Heart right ventricle (tissue), 16 donors: Measurements from ENCODE around the gene NRL. TPM values are rescaled to one million over a fixed set of nuclear protein-coding genes. Genes with fewer than 3 reads are reported as not detected.

Experiments
- ATAC-seq, 8 donors: fragments of 200-7000 bp; cut with Tn5 transposase; one replicate each; pipeline ENCODE4 v1.9.1; 2020; ENCODE audit warnings: mild to moderate bottlenecking in 8 of 8, moderate library complexity in 8 of 8, moderate number of reproducible peaks in 1 of 8
- DNase-seq, 2 donors: peaks; one replicate each; pipeline ENCODE4 v3.0.0-alpha.2; 2020
- H3K27ac ChIP-seq, 10 donors: fragments of 200-600 bp; sonication (generic) in 2 of 10; one replicate each; pipeline versions ENCODE4 v1.5.0 to v1.8.0; 2020 to 2022; ENCODE audit warnings: mild to moderate bottlenecking in 3 of 10
- H3K27me3 ChIP-seq, 7 donors: fragments of 200-600 bp; one replicate each; pipeline ENCODE4 v1.8.0; 2021 to 2022; ENCODE audit warnings: mild to moderate bottlenecking in 2 of 7
- H3K36me3 ChIP-seq, 9 donors: fragments of 200-600 bp; sonication (generic) in 1 of 9; one replicate each; pipeline versions ENCODE4 v1.5.0 to v1.8.0; 2020 to 2022; ENCODE audit warnings: mild to moderate bottlenecking in 2 of 9
- H3K4me1 ChIP-seq, 9 donors: fragments of 200-600 bp; sonication (generic) in 1 of 9; one replicate each; pipeline versions ENCODE4 v1.5.0 to v1.8.0; 2020 to 2022; ENCODE audit warnings: mild to moderate bottlenecking in 4 of 9
- H3K4me3 ChIP-seq, 10 donors: fragments of 200-600 bp; sonication (generic) in 2 of 10; one replicate each; pipeline versions ENCODE4 v1.5.0 to v1.8.0; 2020 to 2022; ENCODE audit warnings: mild to moderate bottlenecking in 7 of 10, moderate library complexity in 2 of 10
- H3K9me3 ChIP-seq, 11 donors: fragments of 200-600 bp in 10 of 11; sonication (generic) in 2 of 11; one replicate each; pipeline versions ENCODE4 v1.5.0 to v1.8.0; 2013 to 2022; ENCODE audit warnings: mild to moderate bottlenecking in 2 of 11, control low read depth in 1 of 11, moderate library complexity in 1 of 11
- CTCF ChIP-seq, 9 donors: fragments of 200-600 bp; sonication (generic) in 2 of 9; IDR thresholded peaks; one replicate each; pipeline versions ENCODE4 v1.5.0 to v1.8.0; 2021 to 2022; ENCODE audit warnings: antibody characterized with exemption in 9 of 9, mild to moderate bottlenecking in 5 of 9, moderate library complexity in 1 of 9
- WGBS, 2 donors: extraction: QIAGEN DNeasy Blood & Tissue Kit; methylation state at CpG; one replicate each; pipeline ENCODE4 v1.1.7; 2013; ENCODE audit warnings: inconsistent platforms in 1 of 2; 5-methylcytosine and 5-hydroxymethylcytosine counted together
- intact Hi-C, 10 donors: fragments of 100-400 bp; cut with DNase I; formaldehyde crosslinking; loops; one replicate each; pipeline versions ENCODE4 v1.11.1 to v1.14.2; 2022
- polyA plus RNA-seq, 2 donors: library from polyadenylated mRNA; stranded (reverse); fragments of 200-250 nt; gene quantifications; one replicate each; pipeline ENCODE4 v1.2.3, GENCODE V29; 2013
- total RNA-seq, 10 donors: library from RNA; stranded (reverse); fragmentation: NEBNext Ultra II Directional in 3 of 10; extraction: Animal tissue kit (Norgen Biotek cat#: 25700) in 3 of 10; gene quantifications; one replicate each; pipeline versions ENCODE4 v1.2.1 to v1.2.4, GENCODE V29; 2021 to 2023
- donor health status: Arrhythmogenic right ventricular cardiomyopathy.
- donor health status: ischemic (EF 13 %, LVEDD 7.1; RV severe dilation, severe dysfunction).
- donor health status: healthy with polysubstance abuse.
- donor health status: DM: no; HTN: yes; CAD: no.
- donor health status: DM: no; HTN: no; CAD: no.
- donor health status: ischemic (EF 25% LVEDD 6.9; RV normal size, moderate dysfunction).
- donor health status: ischemic (EF 25% LVEDD 5.7; RV mildly dilated, moderate dysfunction).
- donor health status: healthy.
- donor health status: DM: yes; HTN: yes; CAD: no.
- donor health status: Ischemic cardiomyopathy.
- donor health status: ischemic (EF 35%, LVEDD 5.7; RV mildly dilated, moderate dysfunction).
- donor health status: nonischemic (EF 11% LVEDD 7.7; RV severe dilation, severe dysfunction).
- donor health status: DM: yes; HTN: yes; CAD: no.
- donor health status: PGD.
- donor health status: ischemic (EF 29% LVEDD 5.4; RV normal size, mild dysfunction).
- donor health status: nonischemic (EF 23%, LVEDD 6.1; RV moderate dilation, normal function).

NRL gene
- total and polyA plus RNA-seq, 12 donors: 1.5 to 3.5 (median 2.2) TPM

- 87 to 89% methylated on average over 4 of the region's 4 CpGs for WGBS, 2 donors
- Histone ChIP-seq H3K4me1 (peaks cover 9 to 44% (median 27%) of the 10 kb centered on the region in 9 donors), H3K27ac (peak overlapping the region; percentile 92 to 100 (median 96)), H3K27me3 (no peaks in the 10 kb centered on the region), H3K36me3 (peaks cover 6 to 88% (median 57%) of the 10 kb centered on the region in 9 donors), H3K4me3 (peak overlapping the region in 2 of 10 donors; percentile 63 to 89), H3K9me3 (no peaks in the 10 kb centered on the region)
- DNase-seq (no peak), ATAC-seq (peak in 1 of 8 donors; percentile 18)
- intact Hi-C loops: loop anchor here in 2 of 10 donors (2.0 to 5.0 kb wide), 3 partner anchors 14 to 102 kb away; partner anchors contain the start of genes DCAF11 (in 1 of the 2), NRL (in 1 of the 2), PSME2 (in 1 of the 2) and RNF31 (in 1 of the 2)
- no peak for TF ChIP-seq CTCF (IDR thresholded peaks at IDR 0.05)
Measured at GRCh38 chr14:24160499-24160849, 45.7 kb upstream of the NRL start.

- peak in 1 of 8 donors; percentile 10 for ATAC-seq
- intact Hi-C loops: loop anchor here in 2 of 10 donors (2.0 to 5.0 kb wide), 3 partner anchors 13 to 101 kb away; partner anchors contain the start of genes DCAF11 (in 1 of the 2), NRL (in 1 of the 2), PSME2 (in 1 of the 2) and RNF31 (in 1 of the 2)
- 91 to 94% methylated on average over 11 of the region's 11 CpGs for WGBS, 2 donors
- Histone ChIP-seq H3K4me3 (no peak overlapping the region), H3K27me3 (no peaks in the 10 kb centered on the region), H3K9me3 (no peaks in the 10 kb centered on the region), H3K4me1 (peaks cover 9 to 42% (median 27%) of the 10 kb centered on the region in 9 donors), H3K27ac (peak overlapping the region; percentile 92 to 100 (median 96)), H3K36me3 (peaks cover under 1 to 88% (median 57%) of the 10 kb centered on the region in 9 donors)
- TF ChIP-seq CTCF (IDR thresholded peaks at IDR 0.05): no peak
- no peak for DNase-seq
Measured at GRCh38 chr14:24159777-24160498, 45.2 kb upstream of the NRL start.

- no peaks in the 10 kb centered on the region for H3K27me3 ChIP-seq
- H3K4me1 ChIP-seq: peaks cover 5 to 20% (median 12%) of the 10 kb centered on the region in 9 donors
- 91 to 92% methylated on average over 12 of the region's 12 CpGs for WGBS, 2 donors
- no peak overlapping the region for H3K4me3 ChIP-seq
- TF ChIP-seq CTCF (IDR thresholded peaks at IDR 0.05): no peak
- peaks cover 0 to 88% (median 52%) of the 10 kb centered on the region in 9 donors for H3K36me3 ChIP-seq
- ATAC-seq: no peak
- no peak for DNase-seq
- H3K27ac ChIP-seq: no peak overlapping the region
- intact Hi-C loops: no loop called here
- H3K9me3 ChIP-seq: no peaks in the 10 kb centered on the region
Measured at GRCh38 chr14:24157331-24157730, 42.6 kb upstream of the NRL start.

- Histone ChIP-seq H3K27me3 (no peaks in the 10 kb centered on the region), H3K4me3 (no peak overlapping the region), H3K4me1 (peaks cover 5 to 15% (median 8%) of the 10 kb centered on the region in 9 donors), H3K9me3 (no peaks in the 10 kb centered on the region), H3K36me3 (peaks cover 0 to 90% (median 56%) of the 10 kb centered on the region in 9 donors), H3K27ac (no peak overlapping the region)
- no peak for TF ChIP-seq CTCF (IDR thresholded peaks at IDR 0.05)
- intact Hi-C loops: no loop called here
- WGBS, 2 donors: 94 to 95% methylated on average over 1 of the region's 1 CpG
- ATAC-seq: no peak
- DNase-seq: no peak
Measured at GRCh38 chr14:24156840-24157239, 42.1 kb upstream of the NRL start.
